Measurements from ENCODE around the gene PRKCB. TPM values are rescaled to one million over a fixed set of nuclear protein-coding genes. Genes with fewer than 3 reads are reported as not detected.

Gene PRKCB
- total and polyA plus RNA-seq, 2 experiments from 2014 or later: 3.7 to 16.4 TPM

- Mint-ChIP-seq H3K27ac (no peak overlapping the region), H3K4me1 (peaks cover 25% of the 10 kb centered on the region; the same call in 2 of the 3 replicates), H3K36me3 (ENCODE audit: low read depth) (no peaks in the 10 kb centered on the region), H3K27me3 (ENCODE audit: insufficient read depth, low read depth, poor library complexity) (peaks cover 45% of the 10 kb centered on the region), H3K4me3 (no peak overlapping the region), H3K9me3 (no peaks in the 10 kb centered on the region)
- H3K4me2 ChIP-seq: 0 out of 2 replicates have a peak overlapping the region, but pooled peaks have one; percentile 4
- TF ChIP-seq STAT1 (IDR thresholded peaks at IDR 0.05; ENCODE audit: unreplicated experiment) (no peak), ZNF331 (CRISPR knock-in tag; IDR thresholded peaks at IDR 0.05; ENCODE audit: low read depth) (no peak), ZNF114 (CRISPR knock-in tag; IDR thresholded peaks at IDR 0.05) (no peak), EZH2 (IDR thresholded peaks at IDR 0.05; ENCODE audit: low read depth, unreplicated experiment) (no peak), NANOG (IDR thresholded peaks at IDR 0.05; ENCODE audit: borderline replicate concordance) (no peak), JUNB (IDR thresholded peaks at IDR 0.05; ENCODE audit: unreplicated experiment) (no peak), REST (IDR thresholded peaks at IDR 0.05; ENCODE audit: unreplicated experiment) (no peak), ETS1 (IDR thresholded peaks at IDR 0.05) (no peak), POLR2AphosphoS5 (IDR thresholded peaks at IDR 0.05; ENCODE audit: low read depth) (no peak), EZH2phosphoT487 (IDR thresholded peaks at IDR 0.05; ENCODE audit: unreplicated experiment) (no peak), CREB1 (CRISPR knock-in tag; IDR thresholded peaks at IDR 0.05; ENCODE audit: low read depth) (no peak)
- TF ChIP-seq, protein P1, sequence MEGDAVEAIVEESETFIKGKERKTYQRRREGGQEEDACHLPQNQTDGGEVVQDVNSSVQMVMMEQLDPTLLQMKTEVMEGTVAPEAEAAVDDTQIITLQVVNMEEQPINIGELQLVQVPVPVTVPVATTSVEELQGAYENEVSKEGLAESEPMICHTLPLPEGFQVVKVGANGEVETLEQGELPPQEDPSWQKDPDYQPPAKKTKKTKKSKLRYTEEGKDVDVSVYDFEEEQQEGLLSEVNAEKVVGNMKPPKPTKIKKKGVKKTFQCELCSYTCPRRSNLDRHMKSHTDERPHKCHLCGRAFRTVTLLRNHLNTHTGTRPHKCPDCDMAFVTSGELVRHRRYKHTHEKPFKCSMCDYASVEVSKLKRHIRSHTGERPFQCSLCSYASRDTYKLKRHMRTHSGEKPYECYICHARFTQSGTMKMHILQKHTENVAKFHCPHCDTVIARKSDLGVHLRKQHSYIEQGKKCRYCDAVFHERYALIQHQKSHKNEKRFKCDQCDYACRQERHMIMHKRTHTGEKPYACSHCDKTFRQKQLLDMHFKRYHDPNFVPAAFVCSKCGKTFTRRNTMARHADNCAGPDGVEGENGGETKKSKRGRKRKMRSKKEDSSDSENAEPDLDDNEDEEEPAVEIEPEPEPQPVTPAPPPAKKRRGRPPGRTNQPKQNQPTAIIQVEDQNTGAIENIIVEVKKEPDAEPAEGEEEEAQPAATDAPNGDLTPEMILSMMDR (conservative IDR thresholded peaks at IDR 0.05; ENCODE audit: low read depth in 2 of 2): no peak
- TF ChIP-seq, protein P2, sequence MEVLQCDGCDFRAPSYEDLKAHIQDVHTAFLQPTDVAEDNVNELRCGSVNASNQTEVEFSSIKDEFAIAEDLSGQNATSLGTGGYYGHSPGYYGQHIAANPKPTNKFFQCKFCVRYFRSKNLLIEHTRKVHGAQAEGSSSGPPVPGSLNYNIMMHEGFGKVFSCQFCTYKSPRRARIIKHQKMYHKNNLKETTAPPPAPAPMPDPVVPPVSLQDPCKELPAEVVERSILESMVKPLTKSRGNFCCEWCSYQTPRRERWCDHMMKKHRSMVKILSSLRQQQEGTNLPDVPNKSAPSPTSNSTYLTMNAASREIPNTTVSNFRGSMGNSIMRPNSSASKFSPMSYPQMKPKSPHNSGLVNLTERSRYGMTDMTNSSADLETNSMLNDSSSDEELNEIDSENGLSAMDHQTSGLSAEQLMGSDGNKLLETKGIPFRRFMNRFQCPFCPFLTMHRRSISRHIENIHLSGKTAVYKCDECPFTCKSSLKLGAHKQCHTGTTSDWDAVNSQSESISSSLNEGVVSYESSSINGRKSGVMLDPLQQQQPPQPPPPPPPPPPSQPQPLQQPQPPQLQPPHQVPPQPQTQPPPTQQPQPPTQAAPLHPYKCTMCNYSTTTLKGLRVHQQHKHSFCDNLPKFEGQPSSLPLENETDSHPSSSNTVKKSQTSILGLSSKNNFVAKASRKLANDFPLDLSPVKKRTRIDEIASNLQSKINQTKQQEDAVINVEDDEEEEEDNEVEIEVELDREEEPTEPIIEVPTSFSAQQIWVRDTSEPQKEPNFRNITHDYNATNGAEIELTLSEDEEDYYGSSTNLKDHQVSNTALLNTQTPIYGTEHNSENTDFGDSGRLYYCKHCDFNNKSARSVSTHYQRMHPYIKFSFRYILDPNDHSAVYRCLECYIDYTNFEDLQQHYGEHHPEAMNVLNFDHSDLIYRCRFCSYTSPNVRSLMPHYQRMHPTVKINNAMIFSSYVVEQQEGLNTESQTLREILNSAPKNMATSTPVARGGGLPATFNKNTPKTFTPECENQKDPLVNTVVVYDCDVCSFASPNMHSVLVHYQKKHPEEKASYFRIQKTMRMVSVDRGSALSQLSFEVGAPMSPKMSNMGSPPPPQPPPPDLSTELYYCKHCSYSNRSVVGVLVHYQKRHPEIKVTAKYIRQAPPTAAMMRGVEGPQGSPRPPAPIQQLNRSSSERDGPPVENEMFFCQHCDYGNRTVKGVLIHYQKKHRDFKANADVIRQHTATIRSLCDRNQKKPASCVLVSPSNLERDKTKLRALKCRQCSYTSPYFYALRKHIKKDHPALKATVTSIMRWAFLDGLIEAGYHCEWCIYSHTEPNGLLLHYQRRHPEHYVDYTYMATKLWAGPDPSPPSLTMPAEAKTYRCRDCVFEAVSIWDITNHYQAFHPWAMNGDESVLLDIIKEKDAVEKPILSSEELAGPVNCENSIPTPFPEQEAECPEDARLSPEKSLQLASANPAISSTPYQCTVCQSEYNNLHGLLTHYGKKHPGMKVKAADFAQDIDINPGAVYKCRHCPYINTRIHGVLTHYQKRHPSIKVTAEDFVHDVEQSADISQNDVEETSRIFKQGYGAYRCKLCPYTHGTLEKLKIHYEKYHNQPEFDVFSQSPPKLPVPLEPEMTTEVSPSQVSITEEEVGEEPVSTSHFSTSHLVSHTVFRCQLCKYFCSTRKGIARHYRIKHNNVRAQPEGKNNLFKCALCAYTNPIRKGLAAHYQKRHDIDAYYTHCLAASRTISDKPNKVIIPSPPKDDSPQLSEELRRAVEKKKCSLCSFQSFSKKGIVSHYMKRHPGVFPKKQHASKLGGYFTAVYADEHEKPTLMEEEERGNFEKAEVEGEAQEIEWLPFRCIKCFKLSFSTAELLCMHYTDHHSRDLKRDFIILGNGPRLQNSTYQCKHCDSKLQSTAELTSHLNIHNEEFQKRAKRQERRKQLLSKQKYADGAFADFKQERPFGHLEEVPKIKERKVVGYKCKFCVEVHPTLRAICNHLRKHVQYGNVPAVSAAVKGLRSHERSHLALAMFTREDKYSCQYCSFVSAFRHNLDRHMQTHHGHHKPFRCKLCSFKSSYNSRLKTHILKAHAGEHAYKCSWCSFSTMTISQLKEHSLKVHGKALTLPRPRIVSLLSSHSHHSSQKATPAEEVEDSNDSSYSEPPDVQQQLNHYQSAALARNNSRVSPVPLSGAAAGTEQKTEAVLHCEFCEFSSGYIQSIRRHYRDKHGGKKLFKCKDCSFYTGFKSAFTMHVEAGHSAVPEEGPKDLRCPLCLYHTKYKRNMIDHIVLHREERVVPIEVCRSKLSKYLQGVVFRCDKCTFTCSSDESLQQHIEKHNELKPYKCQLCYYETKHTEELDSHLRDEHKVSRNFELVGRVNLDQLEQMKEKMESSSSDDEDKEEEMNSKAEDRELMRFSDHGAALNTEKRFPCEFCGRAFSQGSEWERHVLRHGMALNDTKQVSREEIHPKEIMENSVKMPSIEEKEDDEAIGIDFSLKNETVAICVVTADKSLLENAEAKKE (CRISPR knock-in tag; IDR thresholded peaks at IDR 0.05): no peak
- no peak overlapping the region for H2AFZ ChIP-seq
- H3K27me3 ChIP-seq (ENCODE audit: insufficient read depth): peaks cover 69% of the 10 kb centered on the region
- H3K4me3 ChIP-seq: no peak overlapping the region
- no peaks in the 10 kb centered on the region for H3K79me2 ChIP-seq (replicated peaks; ENCODE audit: insufficient read depth)
- H3F3A ChIP-seq (replicated peaks; ENCODE audit: low read depth): no peaks in the 10 kb centered on the region
- 0 out of 2 replicates have a peak, but pooled peaks cover 12% of the 10 kb centered on the region for H3K4me1 ChIP-seq (ENCODE audit: insufficient read depth)
- ATAC-seq: no peak
- peaks cover 13% of the 10 kb centered on the region; the same call in 1 of the 2 replicates for H4K20me1 ChIP-seq (replicated peaks; ENCODE audit: insufficient read depth)
- H3K9me2 ChIP-seq (ENCODE audit: insufficient read depth): no peaks in the 10 kb centered on the region
- DNase-seq (ENCODE audit: low spot score): no peak
- H3K27ac ChIP-seq (ENCODE audit: low read depth): no peak overlapping the region
- H3K36me3 ChIP-seq (ENCODE audit: insufficient read depth): no peaks in the 10 kb centered on the region
Observed at GRCh38 chr16:23866621-23867020, 30.8 kb downstream of the PRKCB start.
